ENCODE results near the gene AKR7A2.
"Not testable (repeated sequence)": the region's sequence is repeated elsewhere in the genome, so short reads cannot be mapped to it uniquely, and the experiment has no call there.

AKR7A2 gene

DNA sequence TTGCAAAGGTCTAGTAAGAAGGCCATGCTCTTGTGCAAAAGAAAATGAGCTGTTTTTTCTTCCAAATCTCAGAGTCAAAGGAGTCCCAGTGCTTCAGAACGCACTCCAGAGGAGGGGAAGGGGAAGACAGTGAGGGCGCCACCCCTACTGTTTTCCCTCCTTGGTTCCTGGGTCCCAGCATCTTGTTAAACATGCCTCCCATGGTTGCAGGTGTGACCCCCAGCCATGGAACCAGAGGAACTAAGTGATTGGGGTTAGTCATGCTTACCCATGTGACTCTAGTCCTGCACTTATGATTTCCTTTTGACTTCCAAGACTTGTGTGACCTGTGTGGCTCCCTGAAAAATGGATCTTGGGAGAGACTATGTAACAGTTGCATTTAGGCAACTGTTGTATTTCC, 17.3 kb downstream of the AKR7A2 start:
- DNase-seq = no peak

GRCh38 chr1:19289244-19289643, 22.7 kb downstream of the AKR7A2 start:
- DNase-seq = no peak

GRCh38 chr1:19288324-19289241, 23.4 kb downstream of the AKR7A2 start, which contains the start of gene AKR7A3:
Gene AKR7A3, minus strand, starts transcription at chr1:19288770. Its CDS starts 61 bp downstream, at chr1:19288709.
- not testable (repeated sequence) for DNase-seq

DNA sequence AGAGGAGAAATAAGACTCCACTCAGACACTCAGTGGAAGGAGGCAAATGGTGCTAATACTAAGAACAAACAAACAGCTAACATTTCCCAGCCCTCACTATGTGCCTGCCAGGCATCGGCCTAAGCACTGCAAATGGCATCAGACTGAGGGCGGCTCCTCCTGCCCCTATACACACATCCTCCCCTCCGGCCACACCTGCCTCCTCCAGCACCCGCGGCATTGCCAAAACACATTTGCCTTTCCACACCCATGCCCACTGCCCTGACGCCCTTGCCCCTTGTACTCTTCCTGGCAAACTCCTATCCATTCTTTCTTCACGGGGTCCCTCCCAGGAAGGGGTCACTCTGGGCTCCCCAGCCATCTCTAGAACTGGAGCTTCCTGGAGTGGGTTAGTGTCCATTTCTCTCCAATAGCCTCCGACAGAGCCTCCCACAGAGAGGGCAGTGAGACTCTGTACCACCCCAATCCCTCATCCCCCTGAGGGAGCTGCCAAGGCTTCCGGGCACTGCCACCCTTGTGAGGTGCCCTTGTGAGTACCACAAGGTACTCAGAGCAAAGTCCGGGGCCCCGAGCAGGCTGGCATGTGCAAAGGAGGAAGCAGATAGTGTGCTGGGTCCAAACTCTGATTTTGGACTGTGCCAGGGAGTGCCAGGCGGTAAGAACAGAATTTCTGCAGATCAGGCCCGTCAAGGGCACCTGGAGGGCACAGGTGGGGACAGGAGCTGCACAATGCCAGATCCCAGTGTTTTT, 24.3 kb downstream of the AKR7A2 start:
- no peak for DNase-seq

GRCh38 chr1:19285807-19286206, 26.1 kb downstream of the AKR7A2 start:
- not testable (repeated sequence) for DNase-seq

DNA sequence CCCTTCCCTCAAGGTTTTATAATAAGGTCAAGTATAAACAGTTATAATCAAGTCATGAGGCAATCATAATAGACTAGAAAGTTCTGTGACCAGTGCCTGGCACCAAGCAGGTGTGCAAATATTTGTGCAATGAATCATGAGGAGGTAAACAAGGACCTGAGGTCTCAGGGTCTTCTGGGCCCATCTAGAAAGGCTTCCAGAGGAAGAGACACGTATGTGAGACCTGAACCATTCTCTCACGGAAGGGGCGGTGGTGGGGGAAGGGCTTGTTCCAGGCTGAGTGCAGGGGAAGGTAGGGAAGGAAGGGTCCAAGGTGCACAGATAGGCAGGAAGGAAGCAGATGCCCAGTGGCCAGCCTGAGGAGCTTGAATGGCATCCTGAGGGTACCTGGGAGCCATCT, 26.6 kb downstream of the AKR7A2 start:
- not testable (repeated sequence) for DNase-seq

GRCh38 chr1:19284881-19285280, 27.1 kb downstream of the AKR7A2 start:
- DNase-seq = no peak

- no peak for DNase-seq
These were observed 28.1 kb downstream of the AKR7A2 start for GRCh38 chr1:19283891-19284290.

DNA sequence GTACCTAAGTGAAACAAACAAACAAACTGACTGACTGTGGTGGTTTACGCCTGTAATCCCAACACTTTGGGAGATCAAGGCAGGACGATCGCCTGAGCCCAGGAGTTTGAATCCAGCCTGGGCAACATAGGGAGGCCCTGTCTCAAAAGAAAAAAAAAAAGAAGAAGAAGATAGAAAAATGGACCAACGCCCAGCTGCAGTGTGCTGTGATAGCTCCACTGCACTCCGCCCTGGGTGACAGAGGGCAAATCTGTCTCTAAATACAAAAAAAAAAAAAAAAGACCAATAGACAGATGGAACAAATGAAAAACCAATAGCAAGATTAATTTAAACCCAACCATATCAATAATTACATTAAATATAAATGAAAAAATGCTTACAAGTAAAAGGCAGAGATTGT, 37.3 kb downstream of the AKR7A2 start:
- DNase-seq = no peak

GRCh38 chr1:19273844-19274531, 38.0 kb downstream of the AKR7A2 start:
- DNase-seq = not testable (repeated sequence)

DNA sequence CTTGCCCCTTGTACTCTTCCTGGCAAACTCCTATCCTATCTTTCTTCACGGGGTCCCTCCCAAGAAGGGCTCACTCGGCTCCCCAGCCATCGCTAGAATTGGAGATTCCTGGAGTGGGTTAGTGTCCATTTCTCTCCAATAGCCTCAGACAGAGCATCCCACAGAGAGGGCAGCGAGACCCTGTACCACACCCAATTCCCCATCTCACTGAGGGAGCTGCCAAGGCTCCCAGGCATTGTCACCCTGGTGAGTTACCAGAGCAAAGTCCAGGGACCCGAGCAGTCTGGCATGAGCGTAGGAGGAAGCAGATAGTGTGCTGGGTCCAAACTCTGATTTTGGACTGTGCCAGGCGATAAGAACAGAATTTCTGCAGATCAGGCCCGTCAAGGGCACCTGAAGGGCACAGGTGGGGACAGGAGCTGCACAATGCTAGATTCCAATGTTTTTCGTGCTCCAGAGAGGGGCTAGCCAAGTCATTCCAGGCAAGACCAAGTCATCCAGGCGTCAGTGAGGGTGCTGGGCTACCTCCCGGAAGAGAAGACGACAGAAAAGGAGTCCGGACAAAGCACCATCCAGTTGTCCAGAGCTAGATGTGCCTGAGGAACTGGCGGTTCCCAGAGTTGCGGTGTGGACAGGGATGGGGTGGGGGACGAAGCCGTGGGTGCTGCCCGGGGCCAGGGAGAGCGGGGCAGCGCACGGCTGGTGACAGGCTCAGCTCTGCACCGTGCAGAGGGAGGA, 38.7 kb downstream of the AKR7A2 start:
- DNase-seq = no peak

DNA sequence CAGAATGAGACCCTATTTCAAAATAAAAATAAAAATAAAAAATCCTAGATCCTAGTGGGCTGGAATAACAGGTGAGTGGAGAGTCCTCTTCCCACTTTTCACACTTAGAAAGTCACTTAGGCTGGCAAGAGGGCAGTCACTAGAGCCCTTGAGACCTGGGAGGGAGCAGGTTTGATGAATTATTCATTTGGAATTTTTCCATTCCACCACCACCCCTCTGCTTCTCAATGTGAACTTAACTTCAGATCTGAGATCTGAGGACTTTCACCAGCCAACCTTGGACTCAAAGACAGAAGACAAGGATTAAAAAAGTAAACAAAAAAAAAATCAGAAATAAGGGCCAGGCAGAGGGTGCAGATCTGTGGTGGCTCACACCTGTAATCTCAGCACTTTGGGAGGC, 39.9 kb downstream of the AKR7A2 start:
- no peak for DNase-seq

- DNase-seq = not testable (repeated sequence)
These were observed 41.6 kb downstream of the AKR7A2 start for GRCh38 chr1:19270343-19270730.

DNA sequence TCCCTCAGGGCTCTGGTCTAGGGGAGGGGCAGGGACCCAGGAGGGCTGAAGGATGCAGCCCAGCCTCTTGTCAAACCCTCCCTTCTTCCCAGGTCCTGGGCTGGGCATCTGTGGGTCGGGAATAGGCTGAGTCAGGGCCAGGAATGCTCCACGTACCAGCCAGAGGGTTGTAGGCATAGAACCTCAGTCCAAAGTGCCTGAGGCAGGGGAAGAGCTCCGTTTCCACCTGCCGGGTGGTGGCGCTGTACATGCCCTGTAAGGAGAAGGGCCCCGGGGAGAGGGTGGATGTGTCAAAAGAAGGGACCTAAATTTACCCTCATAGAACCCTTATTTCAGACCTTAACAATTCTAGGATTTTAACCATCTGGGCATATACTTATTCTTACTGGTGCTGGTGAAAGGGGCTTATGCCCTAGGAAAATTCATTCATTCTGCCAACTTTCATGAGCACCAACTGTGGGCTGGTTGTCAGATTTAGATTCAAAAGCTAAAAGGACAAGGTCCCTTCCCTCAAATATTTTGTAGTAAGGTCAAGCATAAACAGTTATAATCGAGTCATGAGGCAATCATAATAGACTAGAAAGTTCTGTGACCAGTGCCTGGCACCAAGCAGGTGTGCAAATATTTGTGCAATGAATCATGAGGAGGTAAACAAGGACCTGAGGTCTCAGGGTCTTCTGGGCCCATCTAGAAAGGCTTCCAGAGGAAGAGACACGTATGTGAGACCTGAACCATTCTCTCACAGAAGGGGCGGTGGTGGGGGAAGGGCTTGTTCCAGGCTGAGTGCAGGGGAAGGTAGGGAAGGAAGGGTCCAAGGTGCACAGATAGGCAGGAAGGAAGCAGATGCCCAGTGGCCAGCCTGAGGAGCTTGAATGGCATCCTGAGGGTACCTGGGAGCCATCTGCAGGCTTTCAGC, 42.3 kb downstream of the AKR7A2 start:
- not testable (repeated sequence) for DNase-seq

GRCh38 chr1:19268445-19268844, 43.5 kb downstream of the AKR7A2 start:
- no peak for DNase-seq

- no peak for DNase-seq
These were observed 49.2 kb downstream of the AKR7A2 start for GRCh38 chr1:19262744-19263143.

- DNase-seq = no peak
These were observed 49.9 kb downstream of the AKR7A2 start for GRCh38 chr1:19262047-19262446.

- DNase-seq = no peak
These were observed 51.5 kb downstream of the AKR7A2 start for GRCh38 chr1:19260211-19261138.

DNA sequence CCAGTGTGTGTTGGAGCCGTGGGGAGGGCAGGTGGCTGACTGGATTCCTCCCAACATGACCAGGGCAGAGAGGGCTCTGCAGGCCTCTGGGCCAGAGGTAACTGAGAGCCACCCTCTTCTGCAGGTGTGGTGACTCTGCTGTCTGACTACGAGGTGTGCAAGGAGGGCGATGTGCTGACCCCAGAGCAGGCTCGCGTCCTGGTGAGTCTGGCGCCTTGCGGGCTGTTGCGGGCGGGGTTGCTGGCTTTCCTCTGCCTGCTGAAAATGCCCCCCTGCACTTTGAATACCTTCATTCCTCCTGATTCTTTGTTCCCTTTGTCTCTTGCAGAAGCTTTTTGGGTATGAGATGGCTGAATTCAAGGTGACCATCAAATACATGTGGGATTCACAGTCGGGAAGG, 53.6 kb downstream of the AKR7A2 start:
- DNase-seq = no peak

DNA sequence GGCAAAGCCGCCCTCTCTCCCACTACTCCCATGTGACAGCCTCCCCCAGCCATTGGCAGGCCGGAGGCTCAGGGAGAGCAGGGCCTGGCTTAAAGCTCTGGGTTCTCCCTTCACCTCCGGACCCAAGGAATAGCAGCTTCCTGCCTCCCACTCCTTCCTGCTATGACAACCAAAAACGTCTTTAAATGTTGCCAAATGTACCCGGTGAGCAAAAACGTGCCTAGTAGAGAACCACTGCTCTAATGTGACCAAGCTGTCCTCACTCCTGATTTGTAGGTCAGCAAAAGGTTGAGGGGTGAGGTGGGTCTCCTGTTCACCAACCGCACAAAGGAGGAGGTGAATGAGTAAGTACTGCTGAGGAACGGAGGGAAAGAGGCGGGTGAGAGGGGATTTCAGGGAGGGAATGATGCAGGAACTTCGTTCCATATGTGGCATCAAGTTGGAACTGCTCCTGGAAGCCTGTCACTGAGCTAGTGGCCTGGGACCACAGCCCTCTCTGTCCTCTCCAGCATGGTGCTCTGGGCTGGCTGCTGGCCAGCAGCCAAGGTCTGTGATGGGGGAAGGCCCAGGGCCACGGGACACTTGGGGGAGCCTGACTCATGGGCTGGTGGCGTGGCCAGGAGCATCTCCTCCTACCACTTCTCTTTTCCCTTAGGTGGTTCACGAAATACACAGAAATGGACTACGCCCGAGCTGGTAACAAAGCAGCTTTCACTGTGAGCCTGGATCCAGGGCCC, 54.6 kb downstream of the AKR7A2 start:
- DNase-seq = no peak
